CD4-positive, alpha-beta T cell treated with Interferon gamma for 1 hour (primary cell): ENCODE data around the gene NPSR1.
"Not testable (repeated sequence)": the region's sequence is repeated elsewhere in the genome, so short reads cannot be mapped to it uniquely, and the experiment has no call there.

ENCODE experiments used
- DNase-seq: peaks from one replicate; pipeline ENCODE4 v3.0.0-alpha.2; 2020

Gene NPSR1

GRCh38 chr7:34839645-34840044, 181.6 kb downstream of the NPSR1 start:
- no peak for DNase-seq

DNA sequence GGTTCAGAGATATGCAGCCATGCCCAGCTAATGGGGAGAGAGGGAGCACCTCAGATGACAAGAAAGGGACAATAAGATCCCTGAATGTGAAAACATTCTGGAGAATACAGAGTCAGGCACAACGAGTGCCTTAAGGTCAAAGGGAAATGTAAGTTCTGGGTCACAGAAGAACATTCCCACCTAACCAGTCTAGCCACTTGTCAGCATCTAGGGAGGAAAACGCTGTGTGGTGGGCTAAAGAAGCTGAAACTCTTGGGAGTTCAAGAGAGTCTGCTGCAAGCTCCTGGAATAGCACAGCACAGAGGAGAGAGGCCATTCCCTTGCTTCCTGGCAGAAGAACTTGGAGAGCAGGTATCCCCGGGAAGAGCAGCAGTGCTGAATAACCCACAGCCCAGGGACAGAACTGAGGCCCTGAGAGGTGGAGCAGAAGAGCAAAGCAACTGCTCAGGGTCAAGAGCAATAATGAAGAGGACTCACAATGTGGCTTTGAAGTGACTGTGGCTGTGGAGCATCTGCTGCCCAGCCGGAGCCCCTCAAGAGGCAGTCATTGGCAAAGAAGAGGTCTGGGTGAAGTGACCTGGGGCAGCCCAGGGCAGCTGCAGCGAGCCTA, 182.3 kb downstream of the NPSR1 start:
- DNase-seq = no peak

- DNase-seq = no peak
Measured at GRCh38 chr7:34841326-34841725, 183.3 kb downstream of the NPSR1 start.

- DNase-seq = no peak
Measured at GRCh38 chr7:34842782-34843181, 184.8 kb downstream of the NPSR1 start.

GRCh38 chr7:34844406-34844805, 186.4 kb downstream of the NPSR1 start:
- no peak for DNase-seq

GRCh38 chr7:34844936-34845665, 187.1 kb downstream of the NPSR1 start:
- no peak for DNase-seq

DNA sequence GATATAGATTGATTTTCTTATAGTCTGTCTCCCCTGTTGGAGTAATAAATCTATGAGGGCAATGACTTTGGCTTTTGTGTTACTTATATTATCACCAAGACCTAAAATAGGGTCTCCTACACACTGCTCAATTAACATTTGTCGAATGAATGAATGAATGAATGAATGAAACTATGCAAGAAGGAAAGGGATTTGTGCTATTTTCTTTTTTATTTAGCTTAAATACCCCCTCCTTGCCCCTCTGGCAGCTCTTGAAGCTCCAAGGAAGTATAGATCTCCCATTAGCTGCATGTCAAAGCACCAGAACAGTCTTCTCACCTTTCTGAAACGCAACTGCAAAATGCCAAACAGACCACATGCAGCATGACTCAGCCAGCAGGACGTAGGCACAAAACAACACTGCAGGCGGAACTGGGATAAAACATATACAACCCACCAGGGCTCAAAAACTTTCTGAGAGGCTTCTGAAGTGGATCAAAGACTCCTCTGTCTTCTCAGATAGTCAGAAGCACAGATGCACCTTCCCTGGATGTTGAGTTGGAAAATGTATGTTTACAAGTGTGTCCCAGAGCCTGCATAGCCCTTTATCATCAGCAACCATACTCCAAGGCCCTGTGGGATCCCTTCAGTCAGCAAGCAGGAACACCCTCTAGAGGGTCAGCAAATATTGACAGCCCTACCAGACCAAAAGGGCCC, 187.8 kb downstream of the NPSR1 start:
- DNase-seq = no peak

GRCh38 chr7:34846976-34847375, 189.0 kb downstream of the NPSR1 start:
- no peak for DNase-seq

GRCh38 chr7:34848670-34849069, 190.7 kb downstream of the NPSR1 start:
- no peak for DNase-seq

GRCh38 chr7:34849163-34849960, 191.3 kb downstream of the NPSR1 start:
- DNase-seq = no peak

GRCh38 chr7:34849986-34850385, 192.0 kb downstream of the NPSR1 start:
- DNase-seq = no peak

- DNase-seq = no peak
Measured at GRCh38 chr7:34850681-34851080, 192.7 kb downstream of the NPSR1 start.

DNA sequence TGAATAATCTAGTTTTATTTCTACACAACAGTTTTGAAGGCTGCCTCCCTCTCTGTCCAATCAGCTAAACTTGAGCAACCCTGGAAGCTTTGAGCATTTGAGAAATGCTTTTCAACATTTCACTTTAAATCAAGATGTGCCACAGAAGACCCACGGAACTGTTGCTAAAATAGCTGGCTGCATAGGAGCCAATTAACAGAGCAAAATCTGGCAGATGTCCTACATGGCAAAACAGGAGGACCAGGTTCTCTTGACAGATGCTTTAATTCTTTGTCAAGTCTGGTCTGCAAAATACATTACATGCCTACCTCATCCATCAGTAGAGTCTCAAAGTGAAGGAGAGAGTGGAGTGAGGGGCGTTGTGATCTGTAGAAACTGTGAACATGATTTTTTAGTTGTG, 193.4 kb downstream of the NPSR1 start:
- no peak for DNase-seq

DNA sequence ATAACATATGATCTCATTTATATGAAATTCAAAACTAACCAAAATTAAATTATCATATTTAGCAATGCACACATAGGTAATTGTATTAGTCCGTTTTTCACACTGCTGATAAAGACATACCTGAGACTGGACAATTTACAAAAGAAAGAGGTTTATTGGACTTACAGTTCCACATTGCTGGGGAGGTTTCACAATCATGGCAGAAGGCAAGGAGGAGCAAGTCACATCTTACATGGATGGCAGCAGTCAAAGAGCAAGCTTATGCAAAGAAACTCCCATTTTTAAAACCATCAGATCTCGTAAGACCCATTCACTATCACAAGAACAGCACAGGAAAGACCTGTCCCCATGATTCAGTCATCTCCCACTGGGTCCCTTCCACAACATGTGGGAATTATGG, 200.4 kb downstream of the NPSR1 start:
- not testable (repeated sequence) for DNase-seq

DNA sequence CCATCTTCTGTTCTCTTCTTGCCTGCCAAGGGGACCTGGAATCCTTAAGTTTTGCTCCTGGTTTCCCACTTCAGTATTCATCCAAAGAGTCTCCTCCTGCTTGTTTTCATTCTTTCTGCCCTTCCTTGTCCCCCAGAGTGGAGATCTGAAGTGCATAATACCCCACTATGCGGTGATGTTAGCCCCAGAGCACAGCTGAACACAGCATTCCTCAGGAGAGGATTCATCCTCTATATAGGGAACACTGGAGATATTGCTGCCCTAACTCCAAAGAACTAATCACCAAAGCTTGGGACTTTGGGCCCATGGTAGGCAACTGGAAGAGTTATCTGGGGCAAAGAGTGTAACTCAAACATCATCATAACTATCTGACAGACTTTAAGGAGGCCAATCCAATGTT, 201.3 kb downstream of the NPSR1 start:
- DNase-seq = not testable (repeated sequence)

DNA sequence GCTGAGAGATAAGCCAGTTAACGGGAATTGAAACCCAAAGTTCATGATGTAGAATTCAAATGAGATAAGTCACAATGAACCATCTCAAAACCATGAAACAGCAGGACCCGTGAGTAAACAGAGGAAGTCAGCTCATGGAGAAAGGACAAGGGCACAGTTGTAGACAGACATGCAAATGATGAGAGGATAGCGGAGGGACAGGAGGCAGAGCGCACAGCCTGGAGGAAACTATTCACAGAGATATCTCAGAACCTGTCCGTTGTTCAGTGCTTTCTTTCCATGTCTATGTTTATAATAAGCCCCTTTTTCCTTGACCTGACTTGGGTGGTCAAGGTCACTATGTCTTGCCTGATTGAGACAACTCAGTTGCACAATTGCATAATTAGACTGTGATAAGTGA, 208.2 kb downstream of the NPSR1 start:
- not testable (repeated sequence) for DNase-seq

- DNase-seq = not testable (repeated sequence)
Measured at GRCh38 chr7:34867341-34867740, 209.3 kb downstream of the NPSR1 start.

DNA sequence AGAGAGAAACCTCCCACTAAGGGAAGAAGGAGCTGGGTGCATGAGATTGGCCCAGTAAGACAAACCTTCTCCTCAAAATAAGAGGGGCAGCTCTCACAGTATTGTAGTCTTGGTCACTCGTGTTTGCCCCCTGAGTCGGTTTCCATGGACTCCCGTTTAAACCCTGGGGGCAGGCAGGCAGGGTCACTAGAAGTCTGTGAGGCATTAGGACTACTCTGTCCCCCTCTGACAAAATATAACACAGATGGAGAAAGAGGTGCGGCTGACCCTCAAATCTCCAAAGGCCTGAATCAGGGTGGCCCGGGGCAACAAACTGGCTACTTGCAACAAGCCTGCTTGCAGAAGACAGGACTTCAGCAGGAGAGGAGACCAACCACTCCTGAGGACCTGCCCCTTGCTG, 210.6 kb downstream of the NPSR1 start:
- DNase-seq = not testable (repeated sequence)

DNA sequence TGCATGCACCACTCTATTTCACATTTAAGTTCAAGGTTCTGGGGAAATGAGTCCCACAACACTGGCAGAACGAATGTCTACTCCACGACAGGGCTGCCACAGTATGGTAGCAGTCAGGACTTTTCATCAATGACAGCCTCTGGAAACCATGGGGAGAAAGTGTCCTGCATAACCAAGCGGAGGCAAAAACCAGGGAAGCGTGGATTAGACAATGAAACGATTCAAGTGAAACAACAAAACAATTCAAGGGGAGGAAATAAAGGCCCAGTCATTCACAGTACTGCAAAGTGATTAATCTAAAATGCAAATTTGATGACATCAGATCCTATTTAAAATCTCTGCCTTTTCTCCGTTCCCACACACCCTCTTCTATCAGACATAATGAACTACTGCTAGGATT, 211.0 kb downstream of the NPSR1 start:
- DNase-seq = no peak

DNA sequence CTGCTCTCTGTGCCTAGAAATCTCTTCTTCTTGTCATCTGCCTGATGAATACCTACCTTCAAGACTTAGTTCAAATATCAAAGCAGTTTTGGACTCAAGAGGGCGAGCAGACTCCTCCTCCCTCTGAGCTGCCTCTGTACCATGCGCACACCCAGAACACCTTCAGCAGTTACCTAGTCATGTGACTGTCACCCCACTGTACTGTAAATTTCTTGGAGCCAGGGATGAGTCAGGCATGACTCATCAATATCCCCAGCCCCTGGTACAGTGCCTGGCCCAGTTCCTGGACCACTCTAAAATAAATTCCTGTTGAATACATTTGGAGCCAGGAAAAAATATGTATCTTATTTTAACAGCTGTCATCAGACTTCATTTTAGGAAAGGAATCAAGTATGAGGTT, 212.0 kb downstream of the NPSR1 start:
- not testable (repeated sequence) for DNase-seq

- not testable (repeated sequence) for DNase-seq
Measured at GRCh38 chr7:34874329-34874728, 216.3 kb downstream of the NPSR1 start.

GRCh38 chr7:34875481-34875880, 217.5 kb downstream of the NPSR1 start:
- no peak for DNase-seq
